NOMO-1 treated with dmso at 0.1 percent for 144 hours (cell line): ENCODE measurements around the gene ADGRL3.
A peak's percentile ranks its signal among the peaks of the same experiment; 100 is the strongest.
"Not testable (repeated sequence)": the region's sequence is repeated elsewhere in the genome, so short reads cannot be mapped to it uniquely, and the experiment has no call there.

ENCODE experiments used
- DNase-seq: peaks from one replicate; lab custom pipeline; 2025; ENCODE audit not compliant: unreplicated experiment; lab: John Stamatoyannopoulos, UW

The ADGRL3 gene

GRCh38 chr4:61596606-61597340 is 396.6 kb downstream of the ADGRL3 start:
- no peak for DNase-seq

- DNase-seq = no peak
Observed at GRCh38 chr4:61603086-61603485, 403.0 kb downstream of the ADGRL3 start.

GRCh38 chr4:61604054-61604453 is 403.9 kb downstream of the ADGRL3 start:
- no peak for DNase-seq

- peak; percentile 17 for DNase-seq
Observed at GRCh38 chr4:61605984-61606383, 405.9 kb downstream of the ADGRL3 start.

- DNase-seq = no peak
Observed at GRCh38 chr4:61614231-61614630, 414.1 kb downstream of the ADGRL3 start.

- DNase-seq = no peak
Observed at GRCh38 chr4:61619528-61619927, 419.4 kb downstream of the ADGRL3 start.

GRCh38 chr4:61628282-61628681 is 428.2 kb downstream of the ADGRL3 start:
- DNase-seq = no peak

- DNase-seq = no peak
Observed at GRCh38 chr4:61628727-61629126, 428.6 kb downstream of the ADGRL3 start.

- no peak for DNase-seq
Observed at GRCh38 chr4:61630548-61630947, 430.4 kb downstream of the ADGRL3 start.

GRCh38 chr4:61638591-61638990 is 438.5 kb downstream of the ADGRL3 start:
- DNase-seq = no peak

GRCh38 chr4:61646746-61647350 is 446.7 kb downstream of the ADGRL3 start:
- DNase-seq = not testable (repeated sequence)

GRCh38 chr4:61648264-61648663 is 448.1 kb downstream of the ADGRL3 start:
- DNase-seq = no peak

GRCh38 chr4:61657016-61657415 is 456.9 kb downstream of the ADGRL3 start:
- no peak for DNase-seq

- no peak for DNase-seq
Observed at GRCh38 chr4:61661960-61662359, 461.8 kb downstream of the ADGRL3 start.

- DNase-seq = no peak
Observed at GRCh38 chr4:61662362-61662761, 462.2 kb downstream of the ADGRL3 start.

GRCh38 chr4:61663310-61663709 is 463.2 kb downstream of the ADGRL3 start:
- no peak for DNase-seq

- DNase-seq = no peak
Observed at GRCh38 chr4:61665649-61666048, 465.5 kb downstream of the ADGRL3 start.

GRCh38 chr4:61666244-61666643 is 466.1 kb downstream of the ADGRL3 start:
- DNase-seq = no peak

- no peak for DNase-seq
Observed at GRCh38 chr4:61671599-61671998, 471.5 kb downstream of the ADGRL3 start.

GRCh38 chr4:61675464-61675863 is 475.3 kb downstream of the ADGRL3 start:
- no peak for DNase-seq

GRCh38 chr4:61678297-61678696 is 478.2 kb downstream of the ADGRL3 start:
- no peak for DNase-seq

GRCh38 chr4:61693520-61693919 is 493.4 kb downstream of the ADGRL3 start:
- DNase-seq = no peak
